Lower leg skin (tissue), 3 donors: Measurements from ENCODE around the gene CSMD2.

ENCODE experiments used
- POLR2A ChIP-seq, 2 donors: fragments of 450-650 bp; IDR thresholded peaks; one replicate each; pipeline ENCODE4 v1.6.1; 2016 to 2017; ENCODE audit warnings: antibody characterized with exemption in 2 of 2, mild to moderate bottlenecking in 1 of 2, moderate library complexity in 1 of 2
- TF ChIP-seq, protein P1 (sequence below), 3 donors: fragments of 450-650 bp; IDR thresholded peaks; one replicate each; pipeline ENCODE4 v1.5.1; 2016; ENCODE audit warnings: antibody characterized with exemption in 3 of 3, mild to moderate bottlenecking in 3 of 3, moderate library complexity in 2 of 3

DNA sequence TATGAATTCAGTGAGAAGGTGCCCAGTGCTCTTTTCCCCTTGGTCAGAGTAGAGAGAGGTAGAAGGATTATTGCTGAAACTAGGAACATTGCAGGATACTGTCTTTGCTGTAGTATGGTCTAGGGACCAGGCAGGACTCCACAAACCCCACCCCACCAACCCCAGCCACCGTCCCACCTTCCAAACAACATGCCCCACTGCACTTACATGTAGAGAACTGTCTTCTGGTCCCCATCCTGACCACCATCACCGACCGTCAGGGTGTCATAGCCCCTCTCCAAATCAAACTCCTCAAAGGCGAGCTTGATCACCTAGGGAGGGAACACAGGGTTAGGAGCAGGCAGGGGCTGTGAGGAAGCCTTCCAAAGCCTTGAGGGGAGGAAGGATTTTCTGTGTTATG, 372.8 kb downstream of the CSMD2 start:
- TF ChIP-seq, protein P1, sequence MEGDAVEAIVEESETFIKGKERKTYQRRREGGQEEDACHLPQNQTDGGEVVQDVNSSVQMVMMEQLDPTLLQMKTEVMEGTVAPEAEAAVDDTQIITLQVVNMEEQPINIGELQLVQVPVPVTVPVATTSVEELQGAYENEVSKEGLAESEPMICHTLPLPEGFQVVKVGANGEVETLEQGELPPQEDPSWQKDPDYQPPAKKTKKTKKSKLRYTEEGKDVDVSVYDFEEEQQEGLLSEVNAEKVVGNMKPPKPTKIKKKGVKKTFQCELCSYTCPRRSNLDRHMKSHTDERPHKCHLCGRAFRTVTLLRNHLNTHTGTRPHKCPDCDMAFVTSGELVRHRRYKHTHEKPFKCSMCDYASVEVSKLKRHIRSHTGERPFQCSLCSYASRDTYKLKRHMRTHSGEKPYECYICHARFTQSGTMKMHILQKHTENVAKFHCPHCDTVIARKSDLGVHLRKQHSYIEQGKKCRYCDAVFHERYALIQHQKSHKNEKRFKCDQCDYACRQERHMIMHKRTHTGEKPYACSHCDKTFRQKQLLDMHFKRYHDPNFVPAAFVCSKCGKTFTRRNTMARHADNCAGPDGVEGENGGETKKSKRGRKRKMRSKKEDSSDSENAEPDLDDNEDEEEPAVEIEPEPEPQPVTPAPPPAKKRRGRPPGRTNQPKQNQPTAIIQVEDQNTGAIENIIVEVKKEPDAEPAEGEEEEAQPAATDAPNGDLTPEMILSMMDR (IDR thresholded peaks at IDR 0.05): no peak
- TF ChIP-seq POLR2A (IDR thresholded peaks at IDR 0.05): no peak
